Myocyte (in vitro differentiated cells): ENCODE results near the gene OSBPL2. TPM values are rescaled to one million over a fixed set of nuclear protein-coding genes. Genes with fewer than 3 reads are reported as not detected.

Experiments used
- DNase-seq: peaks from one replicate; pipeline ENCODE4 v3.0.0-alpha.2; 2012; ENCODE audit warnings: low read depth
- total RNA-seq: library from RNA; depleted of rRNA; stranded (reverse); fragments of >200 nt; gene quantifications from 2 replicates; pipeline ENCODE4 v1.2.3, GENCODE V29; 2014

Gene OSBPL2
- total RNA-seq, 1 donor from 2014 or later: 30.2 TPM

DNA sequence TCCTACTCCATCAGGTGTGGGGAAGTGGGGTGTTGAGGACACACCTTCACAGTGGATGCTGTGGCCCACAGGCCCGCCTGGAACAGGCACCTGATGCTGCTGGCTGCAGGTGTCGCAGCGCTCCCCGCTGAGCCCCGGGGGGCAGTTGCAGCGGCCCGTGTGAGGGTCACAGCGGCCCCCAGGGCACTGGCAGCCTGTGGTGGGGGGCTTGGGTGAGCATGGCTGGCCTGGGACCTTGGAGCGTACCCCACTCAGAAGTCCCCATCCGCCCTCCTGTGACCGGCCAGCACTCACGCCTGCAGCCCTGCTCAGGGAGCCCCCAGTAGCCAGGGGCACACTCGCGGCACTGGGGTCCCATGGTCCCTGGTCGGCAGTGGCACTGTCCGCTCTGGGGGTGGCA, 83.7 kb downstream of the OSBPL2 start:
- DNase-seq: no peak

DNA sequence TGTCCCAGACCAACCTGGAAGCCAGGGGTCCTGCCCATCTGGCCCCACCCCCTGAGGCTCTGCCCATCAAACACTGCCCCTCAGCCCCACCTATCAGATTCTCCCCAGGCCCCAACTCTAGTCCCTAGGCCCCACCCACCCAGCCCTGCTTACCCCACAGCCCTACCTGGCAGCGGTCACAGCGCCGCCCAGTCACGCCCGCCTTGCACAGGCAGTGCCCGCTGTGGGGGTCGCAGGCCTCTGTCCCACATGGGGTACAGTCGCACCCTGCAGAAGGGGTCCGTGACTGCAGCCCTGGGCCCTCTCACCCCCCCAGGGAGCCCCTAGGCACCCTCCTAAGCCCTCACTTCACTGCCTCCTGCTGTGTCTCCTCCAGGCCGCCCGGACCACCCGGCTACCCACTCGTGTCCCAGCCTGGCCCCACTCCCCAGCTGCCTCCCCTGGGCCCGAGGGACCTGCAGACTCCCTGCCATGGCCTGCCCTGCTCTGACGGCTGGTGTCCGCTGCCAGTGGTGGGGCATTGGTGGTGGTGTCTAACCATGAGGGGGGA, 84.2 kb downstream of the OSBPL2 start:
- DNase-seq: no peak

DNA sequence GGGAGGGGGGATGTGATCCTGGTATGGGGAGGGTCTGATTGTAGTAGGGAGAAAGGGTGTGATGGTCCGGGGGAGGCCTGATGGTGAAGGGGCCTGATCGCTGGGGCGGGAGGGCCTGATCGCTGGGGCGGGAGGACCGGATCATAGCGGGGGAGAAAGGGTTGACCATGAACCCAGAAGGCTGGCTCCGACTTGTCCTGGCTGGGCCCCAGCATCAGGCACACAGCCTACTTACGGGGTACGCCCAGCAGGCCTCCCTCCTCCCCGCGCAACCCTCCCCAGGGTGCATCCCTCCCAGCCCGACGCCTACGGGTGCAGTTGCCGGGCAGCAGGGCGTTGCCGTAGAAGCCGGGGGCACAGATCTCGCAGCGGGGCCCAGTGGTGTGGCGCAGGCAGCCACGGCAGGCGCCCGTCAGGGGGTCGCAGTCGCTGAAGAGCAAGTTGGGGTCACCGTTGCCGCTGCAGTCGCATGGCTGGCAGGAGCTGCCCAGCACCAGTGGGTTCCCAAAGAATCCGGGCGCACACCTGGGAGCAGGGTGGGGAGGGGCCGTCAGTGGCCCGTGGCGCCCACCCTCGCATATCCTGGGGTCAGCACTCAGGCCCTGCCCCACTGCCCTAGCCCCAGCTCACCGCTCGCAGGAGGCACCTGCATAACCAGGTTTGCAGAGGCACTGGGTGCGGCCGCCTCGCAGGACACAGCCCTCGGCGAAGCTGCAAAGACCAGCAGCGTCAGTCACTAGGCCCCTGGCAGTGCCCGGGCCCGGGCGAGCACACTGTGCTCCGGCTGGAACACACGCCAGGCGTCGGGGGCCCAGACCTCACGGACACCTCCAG, 85.0 kb downstream of the OSBPL2 start:
- no peak for DNase-seq

DNA sequence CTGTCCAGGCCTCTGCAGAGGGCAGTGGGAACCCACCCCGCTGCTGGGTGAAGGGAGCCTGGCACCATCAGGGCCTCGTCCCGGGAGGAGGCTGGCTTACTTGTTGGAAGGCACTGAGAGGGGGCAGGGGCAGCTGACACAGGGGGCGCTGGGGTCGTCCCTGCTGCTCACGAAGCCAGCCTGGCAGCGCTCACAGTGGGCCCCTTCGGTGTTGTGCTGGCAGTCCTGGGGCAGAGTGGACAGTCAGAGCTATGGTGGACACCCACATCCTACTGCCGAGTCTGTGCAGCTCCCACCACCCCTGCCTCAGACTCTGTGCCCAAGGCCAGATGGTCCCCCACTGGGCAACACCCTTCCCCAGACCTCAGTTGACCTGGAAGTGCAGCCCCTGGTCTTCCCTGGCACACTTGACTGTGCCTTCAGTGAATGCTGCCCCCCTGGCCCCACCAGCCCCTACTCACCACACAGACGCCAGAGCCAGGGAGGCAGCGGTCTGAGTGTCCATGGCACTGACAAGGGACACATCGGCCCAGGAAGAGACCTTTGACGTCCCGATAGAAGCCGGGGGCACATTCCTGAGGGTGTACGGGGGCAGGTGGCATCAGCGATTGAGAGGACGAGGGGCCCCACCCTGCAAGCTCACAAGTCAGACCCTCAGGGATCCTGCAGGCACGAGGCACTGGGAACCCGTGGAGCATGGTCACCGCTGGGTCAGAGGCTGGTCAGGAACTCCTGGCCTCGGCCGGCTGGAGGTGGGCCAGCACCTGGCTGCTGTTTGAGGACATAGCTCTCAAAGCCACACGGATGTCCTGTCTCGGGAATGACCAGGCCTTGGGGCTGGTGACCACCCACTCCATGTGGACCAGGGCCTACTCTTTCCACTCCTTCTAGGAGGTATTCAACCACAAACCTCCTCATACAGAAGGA, 85.9 kb downstream of the OSBPL2 start:
- DNase-seq: no peak

DNA sequence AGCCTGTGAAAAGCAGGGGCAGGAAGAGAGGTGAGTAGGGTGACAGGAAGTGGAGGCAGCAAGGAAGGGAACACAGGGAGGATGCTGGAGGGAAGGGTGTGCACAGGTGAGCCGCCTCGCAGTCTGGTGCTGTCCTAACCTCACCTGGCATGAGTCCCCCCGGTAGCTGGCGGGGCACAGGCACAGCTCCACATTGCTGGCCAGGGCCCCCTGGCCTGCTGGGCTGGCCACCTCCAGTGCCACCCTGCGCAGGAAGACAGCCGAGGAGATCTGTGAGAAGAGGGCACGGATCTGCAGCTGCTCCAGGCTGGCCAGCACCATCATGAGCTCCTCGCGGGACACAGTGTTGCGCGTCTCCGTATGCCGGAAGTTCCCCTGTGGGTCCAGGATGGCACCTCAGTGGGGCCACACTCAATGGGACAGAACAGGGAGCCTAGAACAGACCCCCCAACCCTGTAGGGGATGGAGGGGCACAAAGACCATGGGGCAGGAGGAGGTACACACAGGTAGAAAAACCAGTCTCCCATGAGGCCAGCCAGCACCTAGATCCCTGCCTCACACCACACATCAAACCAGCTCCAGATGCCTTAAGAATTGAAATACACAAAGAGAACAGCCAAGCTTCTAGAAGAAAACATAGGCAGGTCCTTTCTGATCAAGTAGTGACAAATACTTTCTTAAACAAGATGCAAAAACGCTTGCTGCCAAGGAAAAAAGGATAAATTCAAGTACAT, 87.0 kb downstream of the OSBPL2 start:
- DNase-seq: no peak

DNA sequence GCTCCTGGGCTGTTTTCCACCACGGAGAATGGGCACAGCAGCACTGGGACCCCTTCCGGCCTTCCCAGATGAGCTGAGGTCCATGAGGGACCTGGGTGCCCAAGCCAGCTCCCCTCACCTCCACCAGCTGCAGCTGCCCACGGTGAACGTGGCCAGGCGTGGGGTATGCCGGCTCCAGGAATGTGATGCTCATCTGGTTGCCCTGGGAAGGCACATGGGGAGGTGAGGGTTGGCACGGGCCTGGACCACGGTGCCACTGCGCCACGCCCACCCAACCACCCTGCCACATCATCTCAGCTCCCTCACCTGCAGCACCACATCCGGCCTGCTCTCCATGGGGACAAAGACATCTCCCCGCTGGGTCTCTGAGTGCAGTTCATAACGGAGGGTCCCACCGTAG, 88.2 kb downstream of the OSBPL2 start:
- no peak for DNase-seq

DNA sequence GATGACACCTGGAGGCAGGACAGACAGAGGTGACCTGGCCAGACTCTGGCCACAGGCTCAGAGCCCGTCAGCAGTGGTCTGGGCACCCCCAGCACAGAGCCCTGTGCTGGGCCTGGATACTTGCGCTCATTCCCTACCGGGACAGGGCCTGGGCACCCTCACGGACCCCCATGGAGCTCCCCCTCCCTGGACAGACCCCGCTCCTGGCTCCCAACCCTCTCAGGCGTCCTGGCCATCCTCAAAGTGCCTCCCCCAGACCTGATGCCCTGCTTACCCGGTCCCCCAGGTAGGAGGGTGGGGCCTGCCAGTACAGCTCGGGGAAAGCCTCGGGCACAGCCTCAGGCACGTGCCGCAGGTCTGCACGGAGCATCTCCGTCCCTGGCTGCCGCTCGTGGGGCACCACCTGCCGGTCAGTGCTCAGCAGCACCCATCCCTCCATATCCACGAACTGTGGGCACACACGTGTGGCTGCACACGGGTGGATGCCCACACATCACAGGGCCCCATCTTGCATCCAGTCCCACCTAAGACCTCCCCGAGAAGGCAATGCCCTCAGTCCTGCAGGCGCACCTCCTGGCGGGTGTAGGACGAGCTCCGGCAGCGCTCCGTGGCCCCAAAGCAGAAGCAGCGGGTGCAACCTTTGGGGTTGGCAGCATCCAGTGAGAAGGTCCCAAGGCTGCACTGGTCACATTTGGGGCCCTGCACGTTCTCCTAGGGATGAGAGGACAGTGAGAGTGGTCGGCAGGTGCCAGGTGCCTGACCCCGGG, 88.8 kb downstream of the OSBPL2 start:
- no peak for DNase-seq

DNA sequence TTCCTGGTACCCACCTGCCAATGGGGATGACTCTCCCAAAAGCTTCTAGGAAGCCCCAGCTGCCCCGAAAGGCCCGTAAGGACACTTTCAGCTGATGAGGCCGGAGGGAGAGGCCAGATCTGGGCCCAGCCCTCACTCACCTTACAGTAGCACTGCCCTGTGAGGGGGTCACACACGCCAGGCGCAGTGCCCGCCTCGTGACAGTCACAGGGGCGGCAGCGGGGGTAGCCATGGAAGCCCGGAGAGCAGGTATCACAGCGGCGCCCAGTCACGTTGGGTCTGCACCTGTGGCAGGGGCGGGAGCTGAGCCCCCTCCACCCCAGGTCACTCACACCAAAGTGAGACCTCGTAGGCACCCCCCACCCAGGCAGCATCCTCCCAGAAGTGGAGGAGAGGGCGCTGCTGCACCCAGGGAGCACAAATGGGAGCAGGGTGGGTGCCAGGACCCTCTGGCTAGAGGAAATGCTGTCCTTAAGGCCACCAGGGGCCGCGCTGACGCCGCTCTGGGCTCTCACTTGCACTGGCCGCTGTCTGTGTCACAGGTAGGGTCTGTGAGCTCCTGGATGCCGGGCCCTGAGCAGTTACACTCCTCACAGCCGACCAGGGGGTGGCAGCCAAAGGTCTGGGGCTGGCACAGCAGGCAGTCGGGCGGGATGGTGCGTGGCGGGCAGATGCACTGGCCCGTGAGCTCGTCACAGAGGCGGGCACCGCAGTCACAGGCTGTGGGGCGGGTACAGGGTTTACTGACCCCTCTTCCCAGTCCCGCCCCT, 89.6 kb downstream of the OSBPL2 start:
- DNase-seq: no peak

DNA sequence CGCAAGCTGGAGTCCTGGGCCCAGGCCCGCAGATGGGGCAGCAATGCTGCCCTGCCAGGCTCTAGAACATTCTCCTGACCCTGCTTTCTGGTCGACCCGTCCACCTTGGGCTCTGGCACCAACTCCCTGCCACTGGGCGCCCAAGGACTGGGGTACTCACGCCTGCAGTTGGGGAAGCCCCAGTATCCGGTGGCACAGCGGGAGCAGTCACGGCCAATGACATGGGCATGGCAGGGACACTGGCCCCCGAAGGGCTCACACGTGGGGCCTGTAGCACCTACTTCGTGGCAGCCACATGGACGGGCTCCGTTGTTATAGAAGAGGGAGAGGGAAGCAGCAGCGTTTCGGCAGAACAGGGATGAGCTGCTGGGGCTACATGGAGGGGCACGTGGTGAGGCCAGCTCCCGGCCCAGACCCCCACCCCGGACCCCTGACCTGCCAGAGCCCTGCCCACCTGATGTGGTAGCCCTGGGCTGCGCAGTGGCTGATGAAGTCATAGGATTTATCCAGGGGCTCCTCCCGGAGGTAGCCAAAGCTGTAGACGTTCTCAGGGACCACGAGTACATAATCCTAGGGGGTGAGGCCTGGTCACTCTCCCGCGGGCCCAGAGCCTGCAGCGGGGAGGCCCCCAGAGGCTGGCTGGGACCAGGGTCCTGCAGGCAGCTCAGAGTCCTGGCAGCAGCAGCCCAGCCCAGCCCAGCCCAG, 90.5 kb downstream of the OSBPL2 start:
- DNase-seq: no peak

DNA sequence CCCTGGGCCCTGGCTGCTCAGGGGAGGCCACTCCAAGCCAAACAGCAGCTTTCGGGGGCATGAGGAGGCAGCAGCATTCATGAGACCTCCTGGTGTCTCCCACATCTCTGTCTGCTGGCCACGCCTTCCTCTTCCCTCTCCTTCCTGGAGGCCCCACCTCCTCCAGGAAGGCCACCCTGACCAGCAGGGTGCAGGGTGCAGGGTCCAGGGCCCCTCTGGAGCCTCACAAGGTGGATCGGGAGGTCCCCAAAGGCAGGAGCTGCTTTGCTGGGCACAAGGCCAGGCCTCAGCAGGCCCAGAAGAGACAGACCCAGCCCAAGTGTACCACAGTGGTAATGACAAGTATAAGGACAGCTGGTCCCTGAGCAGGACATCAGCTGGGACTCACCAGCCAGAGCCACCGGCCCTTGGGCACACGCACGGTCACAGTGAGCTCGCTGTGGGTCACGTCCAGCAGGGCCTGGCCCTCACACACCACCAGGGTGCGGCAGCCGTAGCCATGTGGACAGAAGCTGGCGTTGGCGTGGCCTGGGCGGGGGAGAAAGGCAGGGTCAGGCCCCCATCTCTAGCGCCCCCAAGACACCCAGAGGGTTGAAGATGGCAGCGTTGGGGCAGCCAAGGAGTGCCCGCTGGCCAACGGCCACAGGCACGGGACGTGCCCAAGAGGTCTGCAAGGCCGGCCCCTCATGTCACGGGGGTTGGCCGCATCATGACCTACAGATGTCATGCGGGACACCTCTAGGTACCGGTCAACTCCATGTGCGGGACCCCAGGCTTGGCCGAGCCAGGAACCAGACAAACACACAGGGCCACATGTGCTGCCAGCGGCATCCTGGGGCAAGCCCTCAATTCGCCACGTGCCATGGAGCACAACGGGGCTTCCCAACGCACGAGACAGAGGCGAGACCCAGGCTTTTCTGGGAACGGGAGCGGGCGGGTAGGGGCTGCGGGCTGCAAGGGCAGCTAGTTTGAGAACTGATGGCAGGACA, 91.4 kb downstream of the OSBPL2 start:
- DNase-seq: no peak

DNA sequence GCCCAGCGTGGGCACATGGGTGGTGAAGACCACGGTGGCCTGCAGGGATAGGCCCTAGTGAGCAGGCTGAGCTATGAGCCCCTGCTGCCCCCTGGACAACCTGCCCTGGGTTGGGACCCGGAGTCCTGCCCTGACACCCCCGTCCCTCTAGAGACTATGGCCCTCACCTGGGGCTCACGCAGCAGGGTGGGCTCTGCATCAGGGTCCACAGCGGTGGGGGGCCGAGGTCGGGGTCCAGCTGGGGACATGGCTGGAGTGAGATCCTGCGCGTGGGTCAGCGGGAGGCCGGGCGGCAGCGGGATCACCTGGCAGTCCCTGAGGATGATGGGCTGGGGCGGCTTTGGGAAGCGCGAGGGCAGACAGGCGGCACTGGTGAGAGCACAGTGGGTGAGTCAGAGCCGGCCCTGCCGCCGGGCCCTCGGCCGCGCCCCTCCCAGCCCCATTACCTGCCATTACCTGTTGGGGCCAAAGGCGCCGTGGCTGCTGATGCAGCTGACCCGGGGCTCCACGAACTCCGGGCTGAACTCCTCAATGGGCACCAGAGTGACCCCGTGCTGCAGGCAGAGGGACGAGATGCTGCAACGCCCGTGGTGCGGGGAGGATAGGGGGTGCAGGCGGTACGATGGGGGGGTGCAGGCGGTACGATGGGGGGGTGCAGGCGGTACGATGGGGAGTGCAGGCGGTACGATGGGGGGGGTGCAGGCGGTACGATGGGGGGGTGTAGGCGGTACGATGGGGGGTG, 92.4 kb downstream of the OSBPL2 start:
- DNase-seq: no peak

DNA sequence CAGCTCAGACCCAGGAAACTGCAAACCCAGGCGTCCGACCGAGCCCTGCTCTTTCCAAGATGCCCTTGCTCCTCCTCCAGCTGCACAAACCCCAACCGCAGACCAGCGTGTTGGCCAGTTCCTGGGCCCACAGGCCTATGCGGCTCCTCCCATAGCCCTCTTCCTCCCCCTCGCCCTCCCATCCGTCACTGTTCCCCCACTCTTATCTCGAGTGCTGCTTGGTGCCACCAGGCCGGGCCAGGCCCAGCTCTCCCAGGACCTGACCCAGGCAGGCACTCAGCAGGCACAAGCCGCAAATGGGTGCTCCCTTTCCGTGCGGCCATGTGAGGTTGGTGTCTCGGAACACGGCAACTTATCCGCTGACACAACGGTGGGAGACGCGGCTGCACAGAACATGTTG, 93.0 kb downstream of the OSBPL2 start:
- DNase-seq: no peak

DNA sequence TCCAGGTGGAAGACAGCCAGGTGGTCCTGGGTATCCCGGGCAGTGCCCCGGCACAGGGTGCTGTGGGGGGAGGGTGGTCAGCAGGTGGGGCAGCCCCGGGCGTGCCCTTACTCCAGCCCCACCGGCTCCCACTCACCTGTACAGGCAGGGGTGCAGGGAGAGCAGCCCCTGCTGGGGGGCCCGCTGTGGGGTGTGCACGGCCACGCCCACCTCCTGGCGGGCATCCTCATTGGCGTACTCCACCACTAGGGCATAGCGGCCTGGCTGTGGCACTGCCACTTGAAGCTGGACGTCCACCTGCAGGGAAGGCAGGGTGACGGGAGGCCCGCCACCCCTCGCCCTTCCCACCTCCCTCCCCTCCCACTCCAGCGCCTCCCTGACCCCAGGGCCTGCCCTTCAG, 94.1 kb downstream of the OSBPL2 start:
- DNase-seq: no peak

DNA sequence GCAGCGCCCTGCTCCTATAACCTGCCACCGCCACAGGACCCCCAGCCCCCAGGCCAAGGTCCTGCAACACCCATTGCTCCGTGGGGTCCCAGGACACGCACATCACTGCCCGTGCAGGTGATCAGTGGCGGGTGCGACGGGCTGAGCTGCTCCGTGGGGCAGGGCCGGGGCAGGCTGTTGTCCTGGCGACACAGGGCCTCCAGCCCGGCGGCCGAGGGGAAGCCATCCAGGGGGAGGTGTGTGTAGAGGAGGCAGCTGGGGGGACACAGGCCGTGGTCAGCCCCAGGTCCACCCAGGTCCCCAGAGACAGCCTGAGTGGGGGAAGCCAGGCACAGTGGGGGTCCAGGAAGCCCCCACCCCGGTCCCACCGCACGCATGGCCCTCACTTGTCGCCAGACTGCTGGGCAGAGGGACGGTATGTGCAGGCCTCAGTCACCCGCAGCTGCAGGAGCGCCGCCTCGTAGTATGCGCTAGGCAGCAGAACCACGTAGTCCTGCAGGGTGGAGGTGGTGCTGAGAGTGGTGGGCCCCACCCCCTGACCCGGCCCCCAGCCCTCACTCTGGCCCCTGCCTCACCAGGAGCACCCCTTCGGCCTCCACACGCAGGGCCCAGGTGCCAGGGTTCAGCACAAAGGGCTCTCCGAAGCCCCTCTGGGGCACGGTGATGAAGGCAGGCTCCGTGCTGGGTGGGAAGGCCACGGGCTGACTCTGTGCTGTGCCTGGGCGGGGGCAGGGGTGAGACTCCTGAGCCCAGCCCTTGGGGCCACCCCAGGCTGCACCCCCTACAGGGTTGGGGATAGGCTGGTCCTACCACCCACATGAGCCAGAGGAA, 94.9 kb downstream of the OSBPL2 start:
- DNase-seq: no peak

DNA sequence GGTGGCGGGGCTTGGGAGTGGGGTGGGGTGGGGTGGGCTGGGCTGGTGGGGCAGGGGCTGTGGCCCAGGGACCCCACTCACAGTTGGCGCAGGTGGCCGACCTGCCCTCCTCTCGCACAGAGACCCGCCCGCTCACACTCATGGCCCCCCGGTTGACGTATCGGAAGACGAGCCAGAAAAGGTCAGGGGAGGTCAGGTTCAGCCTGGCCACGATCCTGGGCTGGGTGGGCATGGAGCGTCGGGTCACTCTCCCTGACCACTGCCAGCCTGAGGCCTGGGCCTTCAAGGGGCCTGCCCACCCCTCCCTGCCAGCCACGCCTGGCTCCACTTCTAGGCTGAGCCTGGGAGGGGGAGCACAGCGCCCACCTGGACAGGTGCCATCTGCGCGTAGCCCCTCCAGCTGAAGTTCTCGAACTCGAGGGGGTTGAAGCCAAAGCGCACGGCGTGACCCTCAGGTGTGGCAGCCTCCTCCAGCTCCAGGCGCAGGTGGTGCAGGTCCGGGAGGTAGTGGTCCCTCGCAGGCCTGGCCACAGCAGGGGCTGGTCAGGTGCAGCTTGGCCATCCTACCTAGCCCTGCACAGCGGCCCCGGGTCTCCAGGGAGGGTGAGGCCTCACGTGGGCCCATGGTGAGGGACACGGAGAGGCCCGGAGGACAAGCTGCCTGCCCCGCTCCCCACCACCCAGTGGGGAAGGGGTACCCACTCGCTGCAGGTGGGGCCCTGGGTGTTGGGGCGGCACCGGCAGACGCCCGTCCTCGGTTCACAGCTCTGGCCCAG, 95.7 kb downstream of the OSBPL2 start:
- no peak for DNase-seq
